ENCODE results near the gene IGFALS.

Gene IGFALS

GRCh38 chr16:1821861-1822611 lies 28.5 kb upstream of the IGFALS start:
- Histone ChIP-seq H3K4me2 (ENCODE audit: low read depth, low read length, poor library complexity, severe bottlenecking) (no peak overlapping the region), H3K9ac (ENCODE audit: low read length) (no peak overlapping the region), H3F3A (ENCODE audit: insufficient read depth) (no peaks in the 10 kb centered on the region), H3K79me2 (ENCODE audit: insufficient read depth, low read length) (no peaks in the 10 kb centered on the region), H3K27ac (ENCODE audit: low read depth, low read length) (no peak overlapping the region), H2AFZ (ENCODE audit: low read depth, low read length, severe bottlenecking) (no peak overlapping the region), H4K20me1 (ENCODE audit: low read depth, low read length) (no peaks in the 10 kb centered on the region), H3K9me3 (ENCODE audit: insufficient read depth, low read length) (no peaks in the 10 kb centered on the region), H3K27me3 (ENCODE audit: low read length) (no peaks in the 10 kb centered on the region), H3K4me3 (ENCODE audit: insufficient read depth, low read length, poor library complexity, severe bottlenecking) (no peak overlapping the region), H3K9me2 (replicated peaks; ENCODE audit: insufficient read depth, low read length) (no peaks in the 10 kb centered on the region), H3K36me3 (ENCODE audit: low read length) (no peaks in the 10 kb centered on the region)
- TF ChIP-seq, protein P1, sequence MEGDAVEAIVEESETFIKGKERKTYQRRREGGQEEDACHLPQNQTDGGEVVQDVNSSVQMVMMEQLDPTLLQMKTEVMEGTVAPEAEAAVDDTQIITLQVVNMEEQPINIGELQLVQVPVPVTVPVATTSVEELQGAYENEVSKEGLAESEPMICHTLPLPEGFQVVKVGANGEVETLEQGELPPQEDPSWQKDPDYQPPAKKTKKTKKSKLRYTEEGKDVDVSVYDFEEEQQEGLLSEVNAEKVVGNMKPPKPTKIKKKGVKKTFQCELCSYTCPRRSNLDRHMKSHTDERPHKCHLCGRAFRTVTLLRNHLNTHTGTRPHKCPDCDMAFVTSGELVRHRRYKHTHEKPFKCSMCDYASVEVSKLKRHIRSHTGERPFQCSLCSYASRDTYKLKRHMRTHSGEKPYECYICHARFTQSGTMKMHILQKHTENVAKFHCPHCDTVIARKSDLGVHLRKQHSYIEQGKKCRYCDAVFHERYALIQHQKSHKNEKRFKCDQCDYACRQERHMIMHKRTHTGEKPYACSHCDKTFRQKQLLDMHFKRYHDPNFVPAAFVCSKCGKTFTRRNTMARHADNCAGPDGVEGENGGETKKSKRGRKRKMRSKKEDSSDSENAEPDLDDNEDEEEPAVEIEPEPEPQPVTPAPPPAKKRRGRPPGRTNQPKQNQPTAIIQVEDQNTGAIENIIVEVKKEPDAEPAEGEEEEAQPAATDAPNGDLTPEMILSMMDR (IDR thresholded peaks at IDR 0.05; ENCODE audit: insufficient read depth, low read length, poor library complexity, severe bottlenecking): no peak
- TF ChIP-seq EZH2phosphoT487 (conservative IDR thresholded peaks at IDR 0.05; ENCODE audit: low read length): no peak

- no peaks in the 10 kb centered on the region for H3K79me2 ChIP-seq (ENCODE audit: insufficient read depth, low read length)
- no peaks in the 10 kb centered on the region for H3K9me3 ChIP-seq (ENCODE audit: insufficient read depth, low read length)
- H3F3A ChIP-seq (ENCODE audit: insufficient read depth): no peaks in the 10 kb centered on the region
- H2AFZ ChIP-seq (ENCODE audit: low read depth, low read length, severe bottlenecking): no peak overlapping the region
- H3K36me3 ChIP-seq (ENCODE audit: low read length): no peaks in the 10 kb centered on the region
- no peaks in the 10 kb centered on the region for H3K27me3 ChIP-seq (ENCODE audit: low read length)
- no peak for TF ChIP-seq EZH2phosphoT487 (conservative IDR thresholded peaks at IDR 0.05; ENCODE audit: low read length)
- TF ChIP-seq, protein P1 (IDR thresholded peaks at IDR 0.05; ENCODE audit: insufficient read depth, low read length, poor library complexity, severe bottlenecking): no peak
- no peak overlapping the region for H3K9ac ChIP-seq (ENCODE audit: low read length)
- H4K20me1 ChIP-seq (ENCODE audit: low read depth, low read length): no peaks in the 10 kb centered on the region
- H3K4me2 ChIP-seq (ENCODE audit: low read depth, low read length, poor library complexity, severe bottlenecking): no peak overlapping the region
- no peak overlapping the region for H3K27ac ChIP-seq (ENCODE audit: low read depth, low read length)
- H3K9me2 ChIP-seq (replicated peaks; ENCODE audit: insufficient read depth, low read length): no peaks in the 10 kb centered on the region
- H3K4me3 ChIP-seq (ENCODE audit: insufficient read depth, low read length, poor library complexity, severe bottlenecking): no peak overlapping the region
These were observed 27.4 kb upstream of the IGFALS start for GRCh38 chr16:1820946-1821290.

- no peaks in the 10 kb centered on the region for H4K20me1 ChIP-seq (ENCODE audit: low read depth, low read length)
- TF ChIP-seq, protein P1 (IDR thresholded peaks at IDR 0.05; ENCODE audit: insufficient read depth, low read length, poor library complexity, severe bottlenecking): no peak
- no peak for TF ChIP-seq EZH2phosphoT487 (conservative IDR thresholded peaks at IDR 0.05; ENCODE audit: low read length)
- H3K36me3 ChIP-seq (ENCODE audit: low read length): no peaks in the 10 kb centered on the region
These were observed 26.8 kb upstream of the IGFALS start for GRCh38 chr16:1820096-1820945.

More at GRCh38 chr16:1820096-1820945, 26.8 kb upstream of the IGFALS start:
- Histone ChIP-seq H3K9ac (ENCODE audit: low read length) (no peak overlapping the region), H3K4me2 (ENCODE audit: low read depth, low read length, poor library complexity, severe bottlenecking) (no peak overlapping the region), H3K79me2 (ENCODE audit: insufficient read depth, low read length) (no peaks in the 10 kb centered on the region), H3K4me3 (ENCODE audit: insufficient read depth, low read length, poor library complexity, severe bottlenecking) (no peak overlapping the region), H3K9me3 (ENCODE audit: insufficient read depth, low read length) (no peaks in the 10 kb centered on the region), H3K27me3 (ENCODE audit: low read length) (no peaks in the 10 kb centered on the region), H3K9me2 (replicated peaks; ENCODE audit: insufficient read depth, low read length) (no peaks in the 10 kb centered on the region), H3K27ac (ENCODE audit: low read depth, low read length) (no peak overlapping the region), H3F3A (ENCODE audit: insufficient read depth) (no peaks in the 10 kb centered on the region), H2AFZ (ENCODE audit: low read depth, low read length, severe bottlenecking) (no peak overlapping the region)
